Thoracic aorta (tissue), 2 donors: ENCODE measurements around the gene ELMO3. TPM values are rescaled to one million over a fixed set of nuclear protein-coding genes. Genes with fewer than 3 reads are reported as not detected.
A peak's percentile ranks its signal among the peaks of the same experiment; 100 is the strongest.

Experiments
- ATAC-seq: fragments of 150-250 bp; one replicate; pipeline ENCODE4 v1.8.0; 2017; ENCODE audit warnings: low read depth; ENCODE audit not compliant: insufficient number of reproducible peaks, low FRiP score
- DNase-seq: peaks from one replicate; pipeline ENCODE4 v3.0.0-alpha.2; 2020; ENCODE audit warnings: low spot score
- H3K27ac ChIP-seq, 2 donors: fragments of 200-600 bp; sonication (generic); 1 replicate in 1 of 2; 2 replicates in 1 of 2; pipeline ENCODE4 v1.5.1; 2016; ENCODE audit warnings: mild to moderate bottlenecking in 2 of 2, moderate library complexity in 2 of 2
- H3K27me3 ChIP-seq: fragments of 200-600 bp; sonication (generic); replicated peaks from 2 replicates; pipeline ENCODE4 v1.6.0; 2016; ENCODE audit warnings: mild to moderate bottlenecking; ENCODE audit not compliant: insufficient read depth
- H3K36me3 ChIP-seq: fragments of 200-600 bp; sonication (generic); one replicate; pipeline ENCODE4 v1.5.1; 2016
- H3K4me1 ChIP-seq, 2 donors: fragments of 200-600 bp; sonication (generic); 1 replicate in 1 of 2; 2 replicates in 1 of 2; pipeline versions ENCODE4 v1.5.1 to v1.6.0; 2016; ENCODE audit warnings: low read depth in 2 of 2, mild to moderate bottlenecking in 1 of 2; ENCODE audit not compliant: control insufficient read depth in 1 of 2
- H3K4me3 ChIP-seq: fragments of 200-600 bp; sonication (generic); 2 replicates; pipeline ENCODE4 v1.5.1; 2016; ENCODE audit warnings: mild to moderate bottlenecking
- H3K9me3 ChIP-seq: fragments of 200-600 bp; sonication (generic); 2 replicates; pipeline ENCODE4 v1.5.1; 2016
- total RNA-seq, 2 donors: library from RNA; depleted of rRNA; stranded (reverse); fragments of >200 nt; gene quantifications; one replicate each; pipeline versions ENCODE4 v1.1.0 to v1.2.3, GENCODE V29; 2016
- TF ChIP-seq, protein P1 (sequence below): fragments of 200-600 bp; sonication (generic); IDR thresholded peaks from one replicate; pipeline ENCODE4 v1.5.1; 2019; ENCODE audit warnings: antibody characterized with exemption

ELMO3 gene
- total RNA-seq, 2 donors from 2014 or later: 1.4 TPM

DNA sequence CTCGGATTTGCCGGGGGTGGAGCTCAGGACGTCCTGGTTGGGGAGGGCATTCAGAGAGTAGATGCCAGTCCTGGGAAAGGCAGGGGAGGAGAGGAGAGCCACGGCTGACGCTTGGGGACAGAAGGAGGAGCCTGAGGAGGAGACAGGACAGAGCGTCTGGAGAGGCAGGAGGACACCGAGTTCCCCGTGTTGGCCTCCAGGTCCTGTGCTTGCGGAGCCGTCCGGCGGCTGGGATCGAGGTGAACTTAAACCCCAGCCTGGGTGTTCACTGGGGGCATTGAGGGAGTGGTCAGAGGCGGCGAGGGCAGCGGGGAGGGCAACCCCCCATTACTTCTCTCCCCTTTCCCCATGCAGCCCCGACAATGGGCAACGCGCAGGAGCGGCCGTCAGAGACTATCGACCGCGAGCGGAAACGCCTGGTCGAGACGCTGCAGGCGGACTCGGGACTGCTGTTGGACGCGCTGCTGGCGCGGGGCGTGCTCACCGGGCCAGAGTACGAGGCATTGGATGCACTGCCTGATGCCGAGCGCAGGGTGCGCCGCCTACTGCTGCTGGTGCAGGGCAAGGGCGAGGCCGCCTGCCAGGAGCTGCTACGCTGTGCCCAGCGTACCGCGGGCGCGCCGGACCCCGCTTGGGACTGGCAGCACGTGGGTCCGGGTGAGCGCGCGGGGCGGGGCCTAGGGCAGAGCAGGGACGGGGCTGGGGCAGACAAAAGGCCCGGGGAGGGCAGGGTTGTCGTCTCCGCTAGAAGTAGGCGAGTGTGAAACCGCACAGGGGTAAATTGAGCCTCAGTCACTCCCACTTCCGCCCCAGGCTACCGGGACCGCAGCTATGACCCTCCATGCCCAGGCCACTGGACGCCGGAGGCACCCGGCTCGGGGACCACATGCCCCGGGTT lies 24.9 kb upstream of the ELMO3 start:
- H3K36me3 ChIP-seq: peaks cover 3% of the 10 kb centered on the region
- TF ChIP-seq, protein P1, sequence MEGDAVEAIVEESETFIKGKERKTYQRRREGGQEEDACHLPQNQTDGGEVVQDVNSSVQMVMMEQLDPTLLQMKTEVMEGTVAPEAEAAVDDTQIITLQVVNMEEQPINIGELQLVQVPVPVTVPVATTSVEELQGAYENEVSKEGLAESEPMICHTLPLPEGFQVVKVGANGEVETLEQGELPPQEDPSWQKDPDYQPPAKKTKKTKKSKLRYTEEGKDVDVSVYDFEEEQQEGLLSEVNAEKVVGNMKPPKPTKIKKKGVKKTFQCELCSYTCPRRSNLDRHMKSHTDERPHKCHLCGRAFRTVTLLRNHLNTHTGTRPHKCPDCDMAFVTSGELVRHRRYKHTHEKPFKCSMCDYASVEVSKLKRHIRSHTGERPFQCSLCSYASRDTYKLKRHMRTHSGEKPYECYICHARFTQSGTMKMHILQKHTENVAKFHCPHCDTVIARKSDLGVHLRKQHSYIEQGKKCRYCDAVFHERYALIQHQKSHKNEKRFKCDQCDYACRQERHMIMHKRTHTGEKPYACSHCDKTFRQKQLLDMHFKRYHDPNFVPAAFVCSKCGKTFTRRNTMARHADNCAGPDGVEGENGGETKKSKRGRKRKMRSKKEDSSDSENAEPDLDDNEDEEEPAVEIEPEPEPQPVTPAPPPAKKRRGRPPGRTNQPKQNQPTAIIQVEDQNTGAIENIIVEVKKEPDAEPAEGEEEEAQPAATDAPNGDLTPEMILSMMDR: peak; percentile 17
- H3K4me3 ChIP-seq: peak overlapping the region; percentile 76
- peak overlapping the region; percentile 76 to 91 for H3K27ac ChIP-seq
- H3K27me3 ChIP-seq: no peaks in the 10 kb centered on the region
- H3K9me3 ChIP-seq: no peaks in the 10 kb centered on the region
- peak; percentile 50 for ATAC-seq
- peak; percentile 58 for DNase-seq
- H3K4me1 ChIP-seq: peaks cover 33 to 61% of the 10 kb centered on the region in 2 donors

DNA sequence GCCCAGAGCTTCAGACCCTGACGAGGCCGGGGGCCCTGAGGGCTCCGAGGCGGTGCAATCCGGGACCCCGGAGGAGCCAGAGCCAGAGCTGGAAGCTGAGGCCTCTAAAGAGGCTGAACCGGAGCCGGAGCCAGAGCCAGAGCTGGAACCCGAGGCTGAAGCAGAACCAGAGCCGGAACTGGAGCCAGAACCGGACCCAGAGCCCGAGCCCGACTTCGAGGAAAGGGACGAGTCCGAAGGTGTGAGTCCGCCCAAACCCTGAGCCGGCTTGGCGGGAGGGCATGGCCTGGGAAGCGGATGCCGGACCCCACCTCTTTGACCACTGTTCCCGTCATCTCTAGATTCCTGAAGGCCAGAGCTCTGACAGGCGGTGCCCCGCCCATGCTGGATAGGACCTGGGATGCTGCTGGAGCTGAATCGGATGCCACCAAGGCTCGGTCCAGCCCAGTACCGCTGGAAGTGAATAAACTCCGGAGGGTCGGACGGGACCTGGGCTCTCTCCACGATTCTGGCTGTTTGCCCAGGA lies 24.2 kb upstream of the ELMO3 start:
- H3K4me3 ChIP-seq: peak overlapping the region; percentile 76
- no peaks in the 10 kb centered on the region for H3K27me3 ChIP-seq
- H3K4me1 ChIP-seq: peaks cover 26 to 54% of the 10 kb centered on the region in 2 donors
- H3K36me3 ChIP-seq: peaks cover 3% of the 10 kb centered on the region
- H3K9me3 ChIP-seq: no peaks in the 10 kb centered on the region
- ATAC-seq (no peak), DNase-seq (no peak)
- TF ChIP-seq, protein P1: no peak
- H3K27ac ChIP-seq: peak overlapping the region; percentile 76 to 91

DNA sequence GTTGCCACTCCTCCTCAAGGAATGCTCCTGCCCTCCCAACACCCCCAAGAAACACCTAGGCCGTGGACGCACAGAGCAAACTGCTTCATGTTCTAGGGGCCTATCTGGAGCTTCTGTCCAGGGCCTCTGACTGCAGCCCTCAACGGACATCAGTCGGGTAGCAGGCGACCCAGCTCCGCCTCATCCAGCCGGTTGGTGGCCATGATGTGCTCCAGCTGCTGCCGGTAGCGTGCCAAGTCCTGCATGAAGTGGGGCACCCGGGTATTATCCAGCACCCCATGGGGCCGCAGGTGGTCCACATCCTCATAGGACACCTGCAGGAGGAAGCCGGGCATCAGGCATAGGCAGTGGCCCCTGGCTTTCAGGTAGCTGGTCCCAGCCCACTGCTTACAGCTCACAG lies 22.3 kb upstream of the ELMO3 start:
- Histone ChIP-seq H3K27me3 (no peaks in the 10 kb centered on the region), H3K4me1 (peaks cover 22 to 48% of the 10 kb centered on the region in 2 donors), H3K36me3 (peaks cover 3% of the 10 kb centered on the region), H3K9me3 (no peaks in the 10 kb centered on the region), H3K27ac (no peak overlapping the region), H3K4me3 (no peak overlapping the region)
- TF ChIP-seq, protein P1: no peak
- ATAC-seq (no peak), DNase-seq (no peak)

DNA sequence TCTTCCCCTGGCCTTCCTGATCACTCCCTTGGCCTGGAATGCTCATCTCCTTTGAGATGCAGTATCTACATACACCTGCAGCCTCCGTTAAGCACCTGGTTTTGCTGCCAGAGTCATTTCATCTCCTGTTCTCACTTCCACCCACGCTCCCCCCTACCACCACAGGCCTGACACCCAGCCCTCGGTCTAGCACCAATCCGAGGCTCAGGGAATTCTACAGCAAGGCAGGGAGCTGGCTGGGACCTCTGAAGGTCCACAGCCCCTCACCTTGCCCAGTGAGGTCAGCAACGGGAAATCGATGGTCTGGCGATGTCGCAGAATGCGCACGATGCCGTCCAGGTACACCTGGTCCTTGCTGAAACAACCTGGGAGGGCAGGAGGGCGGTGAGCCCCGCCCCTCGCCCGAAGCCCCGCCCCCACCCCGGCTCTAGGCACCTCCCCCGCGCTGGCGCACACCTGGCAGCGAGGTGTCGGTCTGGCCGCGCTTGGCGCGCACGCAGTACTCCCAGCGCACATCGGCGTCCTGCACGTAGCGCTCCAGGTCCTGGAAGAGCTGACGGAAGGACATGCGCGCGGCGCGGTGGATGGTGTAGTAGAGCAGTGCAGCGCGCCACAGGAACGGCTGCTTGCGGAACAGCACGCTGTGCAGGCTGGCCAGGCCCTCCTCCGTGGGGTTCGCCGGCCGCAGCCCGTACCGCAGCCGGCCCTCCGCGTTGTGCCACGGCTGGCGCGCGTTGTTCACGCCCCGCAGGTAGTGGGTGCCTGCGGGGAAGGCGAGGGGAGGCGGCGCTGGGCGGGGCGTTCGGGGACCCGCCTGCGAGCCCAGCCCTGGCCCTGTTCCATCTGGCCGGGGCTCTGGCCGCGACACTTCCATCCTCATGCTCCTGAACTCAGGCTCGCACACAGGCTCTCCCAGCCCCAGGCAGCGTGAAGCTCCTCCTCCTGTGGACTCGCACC lies 20.9 kb upstream of the ELMO3 start:
- TF ChIP-seq, protein P1: peak; percentile 38
- Histone ChIP-seq H3K4me1 (peaks cover 25 to 43% of the 10 kb centered on the region in 2 donors), H3K27ac (no peak overlapping the region), H3K27me3 (no peaks in the 10 kb centered on the region), H3K4me3 (peak overlapping the region; percentile 71), H3K9me3 (no peaks in the 10 kb centered on the region), H3K36me3 (peaks cover 3% of the 10 kb centered on the region)
- DNase-seq (no peak), ATAC-seq (no peak)
